SK-N-DZ (cell line): ENCODE data around the gene USO1. TPM values are rescaled to one million over a fixed set of nuclear protein-coding genes. Genes with fewer than 3 reads are reported as not detected.
"Not testable (repeated sequence)": the region's sequence is repeated elsewhere in the genome, so short reads cannot be mapped to it uniquely, and the experiment has no call there.

Experiments
- DNase-seq: peaks from one replicate; pipeline ENCODE4 v3.0.0-alpha.2; 2015; ENCODE audit warnings: low spot score
- polyA plus RNA-seq, 2 experiments: library from polyadenylated mRNA; depleted of rRNA; stranded (reverse); fragments of >200 nt; gene quantifications; 2 replicates each; pipeline ENCODE4 v1.2.3, GENCODE V29; 2014

USO1 gene, protein sequence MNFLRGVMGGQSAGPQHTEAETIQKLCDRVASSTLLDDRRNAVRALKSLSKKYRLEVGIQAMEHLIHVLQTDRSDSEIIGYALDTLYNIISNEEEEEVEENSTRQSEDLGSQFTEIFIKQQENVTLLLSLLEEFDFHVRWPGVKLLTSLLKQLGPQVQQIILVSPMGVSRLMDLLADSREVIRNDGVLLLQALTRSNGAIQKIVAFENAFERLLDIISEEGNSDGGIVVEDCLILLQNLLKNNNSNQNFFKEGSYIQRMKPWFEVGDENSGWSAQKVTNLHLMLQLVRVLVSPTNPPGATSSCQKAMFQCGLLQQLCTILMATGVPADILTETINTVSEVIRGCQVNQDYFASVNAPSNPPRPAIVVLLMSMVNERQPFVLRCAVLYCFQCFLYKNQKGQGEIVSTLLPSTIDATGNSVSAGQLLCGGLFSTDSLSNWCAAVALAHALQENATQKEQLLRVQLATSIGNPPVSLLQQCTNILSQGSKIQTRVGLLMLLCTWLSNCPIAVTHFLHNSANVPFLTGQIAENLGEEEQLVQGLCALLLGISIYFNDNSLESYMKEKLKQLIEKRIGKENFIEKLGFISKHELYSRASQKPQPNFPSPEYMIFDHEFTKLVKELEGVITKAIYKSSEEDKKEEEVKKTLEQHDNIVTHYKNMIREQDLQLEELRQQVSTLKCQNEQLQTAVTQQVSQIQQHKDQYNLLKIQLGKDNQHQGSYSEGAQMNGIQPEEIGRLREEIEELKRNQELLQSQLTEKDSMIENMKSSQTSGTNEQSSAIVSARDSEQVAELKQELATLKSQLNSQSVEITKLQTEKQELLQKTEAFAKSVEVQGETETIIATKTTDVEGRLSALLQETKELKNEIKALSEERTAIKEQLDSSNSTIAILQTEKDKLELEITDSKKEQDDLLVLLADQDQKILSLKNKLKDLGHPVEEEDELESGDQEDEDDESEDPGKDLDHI
- polyA plus RNA-seq (2014; cell fraction: cytosol; rRNA removed): 30.0 and 37.1 TPM in 2 replicates
- 24.8 and 28.8 TPM in 2 replicates for polyA plus RNA-seq (2014; cell fraction: nucleus; rRNA removed)

DNA sequence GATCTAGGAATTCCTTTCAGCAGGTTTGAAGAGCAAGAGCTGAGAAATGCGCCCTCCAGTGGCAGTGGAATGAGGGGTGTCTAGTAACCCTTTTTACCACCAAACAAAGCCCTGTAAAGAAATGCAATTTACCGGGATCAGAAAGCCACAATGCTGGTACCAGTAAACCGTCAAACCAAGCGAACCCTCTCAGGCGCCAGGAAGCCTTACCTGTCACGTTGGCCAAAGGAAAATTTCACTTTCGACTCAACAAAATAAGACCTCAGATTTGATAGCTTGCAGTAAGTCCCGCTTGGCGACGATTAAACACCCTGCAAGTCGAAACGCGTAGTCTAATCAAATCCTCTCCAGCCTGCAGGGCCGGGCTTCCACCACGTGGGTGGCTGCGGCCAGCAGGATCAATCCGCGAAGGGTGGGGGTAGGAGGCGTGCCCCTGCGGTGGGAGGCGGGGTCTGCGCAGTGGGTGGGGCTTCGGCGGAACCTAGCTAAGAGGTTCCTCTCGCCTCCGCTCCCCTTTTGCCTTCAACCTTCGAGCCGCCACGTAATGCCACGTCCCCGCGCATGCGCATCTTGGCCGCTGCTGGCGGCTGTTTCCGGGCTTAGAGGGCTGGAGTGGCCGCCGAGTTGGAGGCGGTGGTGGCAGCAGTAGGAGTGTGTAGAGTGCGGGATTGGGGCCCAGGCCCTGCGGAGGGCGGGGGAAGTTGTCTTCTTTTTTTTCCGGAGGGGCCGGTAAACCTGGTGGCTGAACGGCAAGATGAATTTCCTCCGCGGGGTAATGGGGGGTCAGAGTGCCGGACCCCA, at the start of gene USO1:
Gene USO1, plus strand, starts transcription at position 512 of the 801 bp plus-strand sequence. Its CDS starts 243 bp downstream, at position 755.
- peak; percentile 97 for DNase-seq

DNA sequence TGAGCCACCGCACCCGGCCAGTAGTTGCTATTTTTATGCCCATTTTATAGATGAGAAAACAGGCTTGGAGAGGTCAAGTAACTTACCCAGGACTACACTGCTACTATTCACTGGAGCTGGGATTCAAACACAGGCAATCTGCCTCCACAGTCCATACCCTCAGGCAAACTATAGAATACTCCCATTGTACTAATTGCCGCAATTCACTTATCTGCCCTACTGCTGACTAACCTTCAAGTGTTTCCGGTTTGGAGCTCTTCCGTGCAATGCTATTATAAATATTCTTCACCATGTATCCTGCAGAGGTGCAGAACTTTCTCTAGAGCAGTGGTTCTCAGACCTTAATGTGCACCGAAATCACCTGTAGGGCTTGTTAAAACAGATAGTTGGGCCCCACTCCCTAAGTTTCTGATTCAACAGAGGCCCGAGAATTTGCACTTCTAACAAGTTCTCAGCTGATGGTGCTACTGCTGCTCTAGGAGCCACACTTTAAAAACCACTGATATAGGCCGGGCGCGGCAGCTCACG, 49.3 kb upstream of the USO1 start:
- no peak for DNase-seq

DNA sequence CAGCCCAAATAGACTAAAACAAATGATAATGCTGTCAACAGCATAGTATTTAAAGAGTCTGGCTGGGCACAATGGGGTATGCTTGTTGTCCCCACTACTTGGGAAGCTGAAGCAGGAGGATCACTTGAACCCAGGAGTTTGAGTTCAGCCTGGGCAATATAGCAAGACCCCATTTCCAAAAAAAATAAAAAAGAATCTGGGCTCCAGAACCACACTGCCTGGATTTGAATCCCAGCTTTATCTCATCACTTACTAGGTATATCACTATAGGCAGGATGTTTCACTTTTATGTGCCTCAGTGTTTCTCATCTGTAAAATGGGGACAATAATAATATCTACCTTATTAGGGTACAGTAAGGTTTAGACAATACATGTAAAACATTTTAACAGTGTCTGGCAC, 45.9 kb upstream of the USO1 start:
- DNase-seq: no peak

DNA sequence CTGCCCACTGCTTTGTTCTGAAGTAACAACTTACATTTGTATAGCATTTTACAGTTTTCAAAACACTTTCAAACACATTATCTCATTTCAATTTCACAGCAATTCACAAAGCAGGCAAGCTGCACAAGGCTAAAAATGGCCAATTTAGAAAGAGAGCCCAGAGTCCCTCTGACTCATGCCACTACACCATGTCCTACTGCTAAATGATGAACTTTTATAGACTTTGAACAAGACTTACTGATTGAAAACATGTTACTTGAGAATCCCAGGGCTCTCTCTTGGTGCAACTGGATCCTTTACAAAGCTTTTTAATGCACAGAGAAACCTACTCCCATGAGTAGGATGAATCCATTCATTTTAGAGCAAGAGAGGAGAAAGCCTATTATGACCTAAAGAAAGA, 45.4 kb upstream of the USO1 start:
- DNase-seq: no peak

DNA sequence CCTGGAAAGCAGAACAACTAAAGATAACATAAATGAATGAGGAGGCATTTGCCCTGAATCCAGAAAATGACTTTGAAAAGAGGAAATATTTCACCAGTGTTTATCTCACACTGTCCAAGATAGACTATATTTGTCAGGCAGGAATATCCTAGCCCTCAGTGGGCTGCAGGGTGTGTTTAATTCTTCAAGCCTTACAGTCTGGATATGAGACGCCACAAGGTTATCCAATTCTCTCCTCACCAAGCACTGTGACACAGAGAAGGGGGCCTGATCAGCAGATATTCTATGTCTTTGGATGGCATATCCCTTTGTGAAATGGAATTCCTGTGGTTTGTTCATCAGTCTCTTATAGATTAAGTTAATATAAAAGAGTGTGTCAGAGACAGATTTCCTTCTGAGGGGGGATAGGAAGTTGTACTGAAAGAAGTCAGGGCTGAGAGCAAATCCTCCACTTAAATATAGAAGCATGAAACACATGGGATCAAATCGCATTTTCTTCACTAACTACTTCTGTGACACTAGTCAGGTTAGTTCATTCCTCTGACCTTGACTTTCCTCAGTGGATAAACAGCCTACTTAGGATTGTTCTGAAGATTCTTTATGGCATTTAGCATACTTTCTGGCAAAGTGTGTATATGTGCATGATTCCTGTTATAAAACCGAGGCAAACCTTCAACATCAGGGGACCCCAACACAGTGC, 44.4 kb upstream of the USO1 start:
- DNase-seq: no peak

DNA sequence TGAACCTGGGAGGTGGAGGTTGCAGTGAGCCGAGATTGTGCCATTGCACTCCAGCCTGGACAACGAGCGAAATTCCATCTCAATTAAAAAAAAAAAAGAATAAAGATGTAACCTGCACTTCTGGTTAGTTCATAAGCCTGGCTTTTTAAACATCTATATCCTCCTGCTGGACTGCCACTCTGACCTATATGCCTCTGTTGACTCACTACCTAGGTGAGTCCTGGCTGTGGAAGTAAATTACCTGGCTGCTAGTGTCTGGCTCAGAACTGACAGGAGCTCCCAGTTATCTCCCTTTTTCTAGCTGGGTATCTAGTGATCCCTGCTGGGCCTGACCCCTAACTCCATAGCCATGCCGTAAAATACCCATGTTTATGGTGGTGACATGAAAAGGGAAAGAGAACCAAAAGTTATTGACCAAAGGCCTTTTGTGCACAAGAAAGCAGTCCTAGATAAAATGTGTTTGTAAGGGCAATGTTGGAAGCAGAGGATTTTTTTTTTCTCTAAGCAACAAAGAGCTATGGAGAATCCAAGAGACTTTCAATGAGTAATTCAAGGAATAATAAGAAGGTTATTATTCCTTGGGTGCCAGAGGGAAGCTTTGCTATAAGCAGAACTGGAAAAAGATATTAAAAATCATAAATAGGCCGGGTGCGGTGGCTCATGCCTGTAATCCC, 40.8 kb upstream of the USO1 start:
- DNase-seq: no peak

DNA sequence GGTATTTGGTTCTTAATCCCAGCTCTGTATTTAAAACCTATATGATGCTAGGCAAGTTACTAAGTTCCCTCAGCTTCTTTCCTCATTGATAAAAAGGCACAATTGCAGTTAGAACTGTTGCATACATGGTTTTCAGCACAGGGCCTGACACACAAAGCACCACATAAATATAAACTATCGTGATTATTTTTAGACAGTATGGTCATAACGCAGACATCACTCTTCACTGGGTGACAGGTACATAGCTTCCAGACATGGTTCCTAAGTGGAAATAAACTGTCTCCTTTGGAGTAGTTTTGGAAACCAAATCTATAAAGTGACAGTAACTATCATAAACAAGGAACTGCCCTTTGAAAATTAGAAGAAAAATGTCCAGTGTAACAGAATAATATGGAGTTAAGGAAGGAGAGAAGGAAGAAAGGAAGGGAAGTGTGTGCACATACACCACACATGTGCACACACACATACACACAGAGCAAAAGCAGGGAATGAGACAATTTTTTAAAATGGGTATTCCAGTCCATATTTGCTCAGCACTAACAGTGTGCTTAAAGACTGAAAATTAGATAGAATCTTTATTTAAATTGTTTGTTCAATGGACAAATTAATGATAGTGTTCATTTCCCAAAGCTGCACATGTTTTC, 38.7 kb upstream of the USO1 start:
- DNase-seq: no peak

DNA sequence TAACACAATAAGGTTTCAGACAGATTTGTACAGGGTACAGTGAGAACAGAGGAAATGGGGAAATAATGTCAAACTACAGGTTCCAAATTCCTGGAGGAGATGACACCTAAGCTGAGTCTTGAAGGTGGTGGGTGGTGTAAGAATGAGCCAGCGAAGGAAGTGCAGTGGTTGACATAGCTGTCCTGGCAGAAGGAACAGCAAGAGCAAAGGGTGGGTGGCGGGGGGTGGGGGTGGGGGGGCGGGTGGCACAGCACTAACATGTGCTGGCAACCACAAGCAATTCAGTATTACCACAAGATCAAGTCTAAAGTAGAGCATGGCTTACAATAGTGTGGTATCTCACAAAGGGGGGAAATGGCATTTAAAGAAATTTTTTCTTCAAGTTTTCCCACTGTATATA, 38.0 kb upstream of the USO1 start:
- DNase-seq: no peak

DNA sequence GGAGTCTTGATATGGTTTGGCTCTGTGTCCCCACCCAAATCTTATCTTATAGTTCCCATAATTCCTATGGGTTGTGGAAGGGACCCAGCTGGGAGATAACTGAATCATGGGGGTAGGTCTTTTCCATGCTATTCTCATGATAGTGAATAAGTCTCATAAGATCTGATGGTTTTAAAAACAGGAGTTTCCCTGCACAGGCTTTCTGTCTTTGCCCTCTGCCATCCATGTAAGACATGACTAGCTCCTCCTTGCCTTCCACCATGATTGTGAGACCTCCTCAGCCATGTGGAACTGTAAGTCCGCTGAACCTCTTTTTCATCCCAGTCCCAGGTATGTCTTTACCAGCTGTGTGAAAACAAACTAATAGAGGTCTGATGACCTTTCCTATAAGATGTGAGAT, 37.3 kb upstream of the USO1 start:
- DNase-seq: not testable (repeated sequence)

DNA sequence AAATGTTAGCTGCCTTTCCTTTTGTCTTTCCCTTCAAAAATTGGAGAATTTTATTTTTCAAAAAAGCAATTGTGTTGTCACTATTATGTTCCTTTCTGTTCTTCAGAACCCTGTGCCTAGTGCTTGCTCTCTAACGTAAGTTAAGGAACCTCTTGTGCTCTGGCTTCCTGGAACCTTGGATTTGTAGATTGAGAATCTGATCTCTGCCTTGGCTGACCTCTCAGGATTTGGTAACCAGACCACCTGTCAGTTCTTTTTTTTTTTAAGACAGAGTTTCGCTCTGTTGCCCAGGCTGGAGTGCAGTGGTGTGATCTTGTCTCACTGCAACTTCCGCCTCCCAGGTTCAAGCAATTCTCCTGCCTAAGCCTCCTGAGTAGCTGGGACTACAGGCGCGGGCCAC, 32.3 kb upstream of the USO1 start:
- not testable (repeated sequence) for DNase-seq

DNA sequence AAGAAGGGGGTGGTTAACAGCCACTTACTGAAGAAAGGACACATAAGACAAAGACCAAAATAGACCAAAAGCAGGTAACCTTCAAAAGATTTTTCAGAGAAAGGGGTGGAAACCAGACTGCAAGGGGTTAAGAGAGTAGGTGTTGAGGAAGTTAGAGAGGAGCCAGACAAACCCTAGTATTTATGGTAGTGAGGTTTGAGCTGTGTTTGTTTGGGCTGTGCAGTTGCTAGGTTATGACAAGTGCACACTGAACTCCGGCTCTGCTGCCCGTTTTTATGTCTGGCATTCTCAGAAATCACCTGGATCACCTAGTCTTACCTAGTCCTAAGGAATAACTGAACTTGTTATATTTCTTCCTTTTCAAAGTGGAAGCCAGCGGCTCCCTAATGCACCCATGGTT, 28.3 kb upstream of the USO1 start:
- no peak for DNase-seq

DNA sequence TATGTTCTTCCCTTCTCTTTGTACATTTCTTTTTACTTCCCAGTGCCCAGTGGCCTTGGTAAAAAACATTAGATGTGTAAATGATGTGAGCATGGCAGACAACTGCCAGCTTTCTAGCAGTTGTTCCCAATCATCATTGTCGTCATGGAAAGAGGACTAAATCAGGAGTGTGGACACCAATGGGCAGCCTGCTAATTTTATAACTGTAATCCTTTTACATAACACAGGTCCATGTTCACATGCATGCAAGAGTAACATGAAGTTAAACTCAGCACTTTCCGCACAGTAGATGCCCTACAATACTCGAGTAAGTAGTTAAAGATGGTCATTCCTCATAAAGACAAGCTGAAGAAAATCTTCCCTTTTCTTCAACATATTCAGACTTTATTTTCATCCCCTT, 27.8 kb upstream of the USO1 start:
- no peak for DNase-seq

DNA sequence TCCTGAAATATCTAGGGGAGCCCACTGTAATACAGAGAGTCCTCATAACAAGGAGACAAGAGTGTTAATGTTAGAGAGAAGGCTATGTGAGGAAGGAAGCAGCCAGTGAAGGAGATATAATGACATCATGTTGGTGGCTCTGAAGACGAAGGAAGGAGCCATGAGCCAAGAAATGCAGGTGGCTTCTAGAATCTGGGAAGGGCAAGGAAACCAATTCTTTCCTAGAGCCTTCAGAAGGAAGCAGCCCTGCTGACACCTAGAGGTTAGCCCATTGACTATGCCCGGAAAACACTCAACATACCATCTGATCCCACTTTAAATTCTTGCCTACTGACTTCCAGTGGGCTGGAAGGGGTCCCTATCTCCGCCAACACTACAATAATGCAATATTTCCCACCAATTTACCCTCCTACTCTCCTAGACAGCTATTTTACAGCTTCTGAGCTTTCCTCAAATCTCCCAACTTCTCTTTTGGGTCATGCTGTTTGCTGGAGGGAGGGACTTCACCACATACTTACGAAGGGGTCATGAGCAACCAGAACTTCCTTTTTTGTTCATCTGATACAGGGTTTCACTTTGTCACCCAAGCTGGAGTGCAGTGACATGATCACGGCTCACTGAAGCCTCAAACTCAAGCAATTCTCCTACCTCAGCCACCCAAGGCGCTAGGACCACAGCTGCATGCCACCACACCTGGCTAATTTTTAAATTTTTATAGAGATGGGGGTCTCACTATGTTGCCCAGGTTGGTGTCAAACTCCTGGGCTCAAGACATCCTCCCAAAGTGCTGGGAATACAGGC, 26.0 kb upstream of the USO1 start:
- no peak for DNase-seq

DNA sequence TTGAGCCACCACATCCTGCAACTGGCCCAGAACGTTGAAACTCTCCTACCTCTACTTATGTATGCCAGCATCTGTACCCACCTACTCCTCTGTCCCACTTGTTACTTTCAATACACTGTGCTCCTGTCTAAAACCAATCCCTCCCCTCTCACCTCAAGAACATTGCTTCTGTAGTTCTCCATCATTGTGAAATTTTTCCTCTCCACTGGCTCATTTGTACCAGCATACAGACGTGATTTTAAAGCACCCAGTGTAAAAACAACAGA, 25.5 kb upstream of the USO1 start:
- no peak for DNase-seq

DNA sequence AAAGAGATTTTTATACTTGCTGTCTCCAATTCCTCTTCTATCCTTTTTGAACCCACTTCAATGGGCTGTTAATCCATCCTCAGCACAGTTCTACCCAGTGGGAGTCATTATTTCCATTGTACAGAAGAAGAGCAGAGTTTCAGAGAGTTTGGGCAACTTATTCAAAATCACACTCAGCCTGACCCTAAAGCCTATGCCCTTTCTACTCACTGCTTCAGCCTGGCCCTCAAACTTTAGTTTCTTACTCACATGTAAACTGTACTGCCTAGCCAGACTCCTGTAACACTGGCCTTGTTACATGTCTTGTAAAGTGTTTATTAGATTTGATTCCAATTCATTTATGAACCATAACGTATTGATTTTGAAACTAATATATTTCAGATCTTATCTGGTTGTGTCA, 25.1 kb upstream of the USO1 start:
- DNase-seq: no peak

DNA sequence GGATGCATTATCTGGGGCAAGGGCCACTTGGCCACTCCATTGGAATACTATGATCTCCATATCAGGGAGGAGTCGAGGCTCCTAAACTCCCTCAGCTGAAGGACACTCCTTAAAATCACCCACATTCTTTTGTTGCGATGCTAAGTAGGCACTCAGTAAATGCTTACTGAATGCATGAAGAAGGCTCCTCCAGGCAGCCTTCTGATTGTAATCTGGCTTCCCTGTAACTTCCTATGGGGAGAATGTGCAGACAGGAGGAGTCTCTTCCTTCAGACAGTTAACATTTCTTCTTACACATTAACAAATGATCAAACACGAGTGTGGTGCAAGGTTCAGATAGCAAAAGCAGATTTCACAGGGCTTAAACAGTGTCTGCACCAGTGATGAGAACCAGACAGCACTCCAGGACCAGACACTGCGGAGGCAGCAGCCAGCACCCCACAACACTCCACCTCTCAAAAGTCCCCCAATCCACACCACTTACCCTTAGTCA, 21.4 kb upstream of the USO1 start:
- peak; percentile 51 for DNase-seq

DNA sequence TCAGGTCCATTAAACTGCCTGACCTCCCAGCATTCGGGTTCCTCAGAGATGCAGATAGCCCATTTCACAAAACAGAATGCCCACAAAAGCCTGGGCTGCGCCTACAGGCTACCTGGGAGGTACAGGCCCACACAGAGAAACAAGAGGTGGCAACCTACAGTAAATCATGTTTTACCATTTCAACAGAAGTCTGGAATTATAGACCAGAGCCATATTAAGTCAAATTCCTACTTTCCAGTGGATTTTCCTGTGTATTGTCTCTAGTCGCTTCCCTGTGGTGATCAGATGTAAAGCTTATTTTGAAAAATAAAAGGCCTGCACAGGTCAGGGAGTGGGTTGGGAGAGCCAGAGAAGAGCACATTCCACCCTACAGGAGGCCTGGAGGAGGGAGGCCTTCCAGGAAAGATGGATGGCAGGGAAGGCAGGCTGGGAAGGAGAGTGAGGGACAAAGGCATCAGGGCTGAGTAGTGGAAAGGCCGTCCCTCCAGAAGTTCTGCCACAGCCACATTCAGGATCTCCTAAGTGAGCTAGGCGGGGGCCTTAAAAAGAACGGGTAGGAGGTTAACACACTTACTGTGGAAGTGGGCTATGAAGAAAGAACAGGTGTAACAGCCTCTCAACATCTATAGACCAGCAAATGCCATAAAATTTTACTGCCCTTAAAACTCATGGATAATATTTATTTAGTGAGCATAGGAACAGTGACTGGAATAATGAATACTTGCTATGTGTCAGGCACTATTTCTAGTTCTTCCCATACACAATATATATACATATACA, 19.0 kb upstream of the USO1 start:
- no peak for DNase-seq

DNA sequence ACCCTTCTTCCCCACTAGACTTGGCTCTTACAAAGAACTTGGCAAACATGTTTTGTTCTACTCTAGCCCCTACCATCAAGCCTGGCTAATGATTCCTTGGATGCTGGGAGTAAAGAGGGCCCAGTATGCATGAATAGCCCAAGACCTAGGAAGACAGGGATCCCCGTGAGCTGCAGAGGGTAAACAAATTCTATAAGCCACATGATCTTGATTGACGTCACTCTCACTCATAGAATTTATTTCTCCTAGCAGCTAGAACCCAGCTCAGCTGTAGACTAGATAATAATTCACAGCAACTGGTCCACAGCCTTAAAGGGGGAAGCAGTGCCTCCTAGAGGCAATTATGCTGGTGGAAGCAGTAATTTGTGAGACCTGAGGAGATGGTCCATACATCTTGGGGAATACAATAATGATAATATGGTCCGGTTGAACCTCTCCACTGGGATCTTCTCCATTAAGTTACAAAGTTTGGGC, 16.1 kb upstream of the USO1 start:
- no peak for DNase-seq
